Neural cell (in vitro differentiated cells): ENCODE results near the gene KLC1.

Source experiments
- CTCF ChIP-seq: fragments of 450-650 bp; IDR thresholded peaks from 2 replicates; pipeline ENCODE4 v1.5.1; 2014; ENCODE audit warnings: antibody characterized with exemption, mild to moderate bottlenecking, moderate library complexity; ENCODE audit not compliant: poor library complexity, severe bottlenecking
- EZH2 ChIP-seq: fragments of 200-600, 300-800 bp; shearing (Covaris generic), sonication (generic); IDR thresholded peaks from 2 replicates; pipeline ENCODE4 v1.6.1; 2014; ENCODE audit warnings: antibody characterized with exemption, low read length, borderline replicate concordance, mild to moderate bottlenecking; ENCODE audit not compliant: insufficient read depth, poor library complexity, severe bottlenecking
- RAD21 ChIP-seq: fragments of 450-650 bp; conservative IDR thresholded peaks from 2 replicates; pipeline ENCODE4 v1.6.1; 2014; ENCODE audit warnings: antibody characterized with exemption, mild to moderate bottlenecking, moderate library complexity
- REST ChIP-seq: IDR thresholded peaks from 2 replicates; pipeline ENCODE4 v1.6.1; 2012; ENCODE audit warnings: borderline replicate concordance

GRCh38 chr14:103732868-103733620, 104.0 kb downstream of the KLC1 start:
- no peak for TF ChIP-seq CTCF
- no peak for TF ChIP-seq REST
- no peak for TF ChIP-seq EZH2
- no peak for TF ChIP-seq RAD21
